Skin epidermis (tissue), 12 donors: ENCODE results near the gene ATG9A.
"Not testable (repeated sequence)": the region's sequence is repeated elsewhere in the genome, so short reads cannot be mapped to it uniquely, and the experiment has no call there.

Experiments used
- H3K27ac ChIP-seq, 21 experiments: fragments of 200-600 bp; sonication (generic) in 11 of 21; one replicate each; pipeline ENCODE4 v1.5.0; 2020; ENCODE audit warnings: mild to moderate bottlenecking in 3 of 21, inconsistent platforms in 2 of 21, moderate library complexity in 2 of 21
- H3K4me3 ChIP-seq, 7 experiments: fragments of 200-600 bp; sonication (generic) in 2 of 7; one replicate each; pipeline ENCODE4 v1.5.0; 2020; ENCODE audit warnings: inconsistent platforms in 2 of 7, mild to moderate bottlenecking in 2 of 7, moderate library complexity in 1 of 7

Gene ATG9A, protein sequence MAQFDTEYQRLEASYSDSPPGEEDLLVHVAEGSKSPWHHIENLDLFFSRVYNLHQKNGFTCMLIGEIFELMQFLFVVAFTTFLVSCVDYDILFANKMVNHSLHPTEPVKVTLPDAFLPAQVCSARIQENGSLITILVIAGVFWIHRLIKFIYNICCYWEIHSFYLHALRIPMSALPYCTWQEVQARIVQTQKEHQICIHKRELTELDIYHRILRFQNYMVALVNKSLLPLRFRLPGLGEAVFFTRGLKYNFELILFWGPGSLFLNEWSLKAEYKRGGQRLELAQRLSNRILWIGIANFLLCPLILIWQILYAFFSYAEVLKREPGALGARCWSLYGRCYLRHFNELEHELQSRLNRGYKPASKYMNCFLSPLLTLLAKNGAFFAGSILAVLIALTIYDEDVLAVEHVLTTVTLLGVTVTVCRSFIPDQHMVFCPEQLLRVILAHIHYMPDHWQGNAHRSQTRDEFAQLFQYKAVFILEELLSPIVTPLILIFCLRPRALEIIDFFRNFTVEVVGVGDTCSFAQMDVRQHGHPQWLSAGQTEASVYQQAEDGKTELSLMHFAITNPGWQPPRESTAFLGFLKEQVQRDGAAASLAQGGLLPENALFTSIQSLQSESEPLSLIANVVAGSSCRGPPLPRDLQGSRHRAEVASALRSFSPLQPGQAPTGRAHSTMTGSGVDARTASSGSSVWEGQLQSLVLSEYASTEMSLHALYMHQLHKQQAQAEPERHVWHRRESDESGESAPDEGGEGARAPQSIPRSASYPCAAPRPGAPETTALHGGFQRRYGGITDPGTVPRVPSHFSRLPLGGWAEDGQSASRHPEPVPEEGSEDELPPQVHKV

GRCh38 chr2:219229305-219230058 lies at the start of gene ATG9A, which contains the start of gene ANKZF1:
ATG9A (minus strand) TSS chr2:219229636; CDS start chr2:219228024, 1,612 bp downstream.
ANKZF1 (plus strand) TSS chr2:219229806; CDS start chr2:219230258, 452 bp downstream.
- peak within 1 kb of the TSS; percentile 60 to 87 (median 75) for H3K4me3 ChIP-seq
- peak within 1 kb of the TSS; percentile 73 to 96 (median 95) for H3K27ac ChIP-seq

GRCh38 chr2:219278655-219279150 lies 49.3 kb upstream of the ATG9A start:
- Histone ChIP-seq H3K27ac (peak overlapping the region in 20 of 21 experiments; percentile 47 to 100 (median 98)), H3K4me3 (peak overlapping the region in 6 of 7 experiments; percentile 57 to 90 (median 66))

GRCh38 chr2:219277703-219278654 lies 48.5 kb upstream of the ATG9A start:
- Histone ChIP-seq H3K4me3 (peak overlapping the region in 2 of 7 experiments; percentile 9 to 16), H3K27ac (peak overlapping the region in 20 of 21 experiments; percentile 47 to 100 (median 98))

- peak overlapping the region in 20 of 21 experiments; percentile 71 to 93 (median 86) for H3K27ac ChIP-seq
- no peak overlapping the region for H3K4me3 ChIP-seq
These were observed 45.0 kb upstream of the ATG9A start for GRCh38 chr2:219274361-219274921.

GRCh38 chr2:219273937-219274336 lies 44.5 kb upstream of the ATG9A start:
- Histone ChIP-seq H3K27ac (peak overlapping the region in 20 of 21 experiments; percentile 71 to 93 (median 86)), H3K4me3 (no peak overlapping the region)

- peak overlapping the region in 4 of 21 experiments; percentile 86 to 89 (median 88) for H3K27ac ChIP-seq
These were observed 43.6 kb upstream of the ATG9A start for GRCh38 chr2:219272995-219273394.

GRCh38 chr2:219272356-219272755 lies 42.9 kb upstream of the ATG9A start:
- H3K27ac ChIP-seq = no peak overlapping the region
- no peak overlapping the region for H3K4me3 ChIP-seq

More at GRCh38 chr2:219272995-219273394, 43.6 kb upstream of the ATG9A start:
- no peak overlapping the region for H3K4me3 ChIP-seq

- Histone ChIP-seq H3K4me3 (no peak overlapping the region), H3K27ac (no peak overlapping the region)
These were observed 41.6 kb upstream of the ATG9A start for GRCh38 chr2:219271021-219271420.

DNA sequence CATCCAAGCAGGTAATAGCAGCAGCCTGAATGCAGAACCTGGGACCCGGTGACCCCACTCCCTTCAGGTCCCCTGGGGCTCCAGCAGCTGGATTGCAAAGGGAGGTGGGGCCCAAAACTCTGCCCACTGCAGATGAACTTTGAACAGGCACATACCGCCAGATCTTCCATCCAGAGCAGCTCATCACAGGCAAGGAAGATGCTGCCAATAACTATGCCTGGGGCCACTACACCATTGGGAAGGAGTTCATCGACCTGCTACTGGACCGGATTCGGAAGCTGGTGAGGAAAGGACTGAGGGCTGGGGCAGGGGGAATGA lies 40.6 kb upstream of the ATG9A start:
- no peak overlapping the region for H3K27ac ChIP-seq
- H3K4me3 ChIP-seq = no peak overlapping the region

GRCh38 chr2:219269362-219270054 lies 40.1 kb upstream of the ATG9A start:
- no peak overlapping the region for H3K4me3 ChIP-seq
- H3K27ac ChIP-seq = no peak overlapping the region

GRCh38 chr2:219268294-219268693 lies 38.9 kb upstream of the ATG9A start:
- no peak overlapping the region for H3K4me3 ChIP-seq
- no peak overlapping the region for H3K27ac ChIP-seq

- Histone ChIP-seq H3K27ac (no peak overlapping the region), H3K4me3 (no peak overlapping the region)
These were observed 37.5 kb upstream of the ATG9A start for GRCh38 chr2:219266886-219267285.

- Histone ChIP-seq H3K27ac (no peak overlapping the region), H3K4me3 (no peak overlapping the region)
These were observed 36.8 kb upstream of the ATG9A start for GRCh38 chr2:219266232-219266631.

- Histone ChIP-seq H3K4me3 (no peak overlapping the region), H3K27ac (no peak overlapping the region)
These were observed 31.8 kb upstream of the ATG9A start for GRCh38 chr2:219261024-219261855.

DNA sequence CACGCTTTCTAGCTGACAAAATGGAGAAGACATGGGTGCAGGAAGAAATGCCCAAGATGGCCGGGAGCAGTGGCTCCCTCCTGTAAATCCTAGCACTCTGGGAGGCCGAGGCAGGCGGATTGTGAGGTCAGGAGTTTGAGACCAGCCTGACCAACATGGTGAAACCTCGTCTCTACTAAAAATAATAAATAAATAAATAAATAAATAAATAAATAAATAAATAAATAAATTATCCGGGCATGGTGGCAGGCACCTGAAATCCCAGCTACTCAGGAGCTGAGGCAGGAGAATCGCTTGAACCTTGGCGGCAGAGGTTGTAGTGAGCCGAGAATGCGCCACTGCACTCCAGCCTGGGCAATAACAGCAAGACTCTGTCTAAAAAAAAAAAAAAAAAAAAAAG lies 29.5 kb upstream of the ATG9A start:
- H3K4me3 ChIP-seq, H3K27ac ChIP-seq: not testable (repeated sequence)

- Histone ChIP-seq H3K4me3 (peak overlapping the region; percentile 50 to 79 (median 67)), H3K27ac (peak overlapping the region; percentile 50 to 98 (median 84))
These were observed 25.3 kb upstream of the ATG9A start for GRCh38 chr2:219254590-219255201.
